Measurements from ENCODE around the gene CAPN7.

DNA sequence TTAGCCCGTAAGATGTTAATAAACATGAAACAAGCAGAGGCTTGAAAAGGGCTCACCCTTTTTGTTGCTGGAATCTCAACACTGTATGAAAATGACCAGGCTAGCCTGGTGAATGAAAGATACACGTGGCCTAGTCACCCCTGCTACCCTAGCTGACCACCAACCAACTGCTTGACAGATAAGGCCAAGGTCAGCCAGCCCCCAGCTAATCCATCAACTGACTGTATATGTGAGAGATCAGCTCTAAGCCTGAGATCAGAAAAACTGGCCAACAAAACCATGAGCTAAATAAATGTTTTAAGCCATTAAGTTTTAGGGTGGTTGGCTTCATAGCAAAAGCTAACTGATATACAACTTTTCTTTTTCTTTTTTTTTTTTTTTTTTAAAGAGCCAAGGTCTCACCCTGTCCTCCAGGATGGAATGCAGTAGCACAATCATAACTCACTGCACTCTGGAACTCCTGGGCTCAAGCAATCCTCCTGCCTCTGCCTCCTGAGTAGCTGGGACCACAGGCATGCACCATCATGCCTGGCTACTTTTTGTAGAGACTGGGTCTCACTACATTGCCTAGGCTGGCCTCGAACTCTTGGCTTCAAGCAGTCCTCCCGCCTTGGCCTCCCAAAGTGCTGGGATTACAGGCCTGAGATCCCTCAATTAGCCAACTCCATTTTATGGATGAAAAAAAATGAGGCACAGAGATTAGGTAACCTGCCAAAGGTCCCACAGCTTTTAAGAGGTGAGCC lies 91.7 kb downstream of the CAPN7 start:
- TF ChIP-seq, protein P1, sequence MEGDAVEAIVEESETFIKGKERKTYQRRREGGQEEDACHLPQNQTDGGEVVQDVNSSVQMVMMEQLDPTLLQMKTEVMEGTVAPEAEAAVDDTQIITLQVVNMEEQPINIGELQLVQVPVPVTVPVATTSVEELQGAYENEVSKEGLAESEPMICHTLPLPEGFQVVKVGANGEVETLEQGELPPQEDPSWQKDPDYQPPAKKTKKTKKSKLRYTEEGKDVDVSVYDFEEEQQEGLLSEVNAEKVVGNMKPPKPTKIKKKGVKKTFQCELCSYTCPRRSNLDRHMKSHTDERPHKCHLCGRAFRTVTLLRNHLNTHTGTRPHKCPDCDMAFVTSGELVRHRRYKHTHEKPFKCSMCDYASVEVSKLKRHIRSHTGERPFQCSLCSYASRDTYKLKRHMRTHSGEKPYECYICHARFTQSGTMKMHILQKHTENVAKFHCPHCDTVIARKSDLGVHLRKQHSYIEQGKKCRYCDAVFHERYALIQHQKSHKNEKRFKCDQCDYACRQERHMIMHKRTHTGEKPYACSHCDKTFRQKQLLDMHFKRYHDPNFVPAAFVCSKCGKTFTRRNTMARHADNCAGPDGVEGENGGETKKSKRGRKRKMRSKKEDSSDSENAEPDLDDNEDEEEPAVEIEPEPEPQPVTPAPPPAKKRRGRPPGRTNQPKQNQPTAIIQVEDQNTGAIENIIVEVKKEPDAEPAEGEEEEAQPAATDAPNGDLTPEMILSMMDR (IDR thresholded peaks at IDR 0.05) = no peak
- no peak for TF ChIP-seq POLR2A (IDR thresholded peaks at IDR 0.05)
